ENCODE results near the gene PPM1H. TPM values are rescaled to one million over a fixed set of nuclear protein-coding genes. Genes with fewer than 3 reads are reported as not detected.

The PPM1H gene
- total RNA-seq, 2 experiments from 2014 or later: not detected

DNA sequence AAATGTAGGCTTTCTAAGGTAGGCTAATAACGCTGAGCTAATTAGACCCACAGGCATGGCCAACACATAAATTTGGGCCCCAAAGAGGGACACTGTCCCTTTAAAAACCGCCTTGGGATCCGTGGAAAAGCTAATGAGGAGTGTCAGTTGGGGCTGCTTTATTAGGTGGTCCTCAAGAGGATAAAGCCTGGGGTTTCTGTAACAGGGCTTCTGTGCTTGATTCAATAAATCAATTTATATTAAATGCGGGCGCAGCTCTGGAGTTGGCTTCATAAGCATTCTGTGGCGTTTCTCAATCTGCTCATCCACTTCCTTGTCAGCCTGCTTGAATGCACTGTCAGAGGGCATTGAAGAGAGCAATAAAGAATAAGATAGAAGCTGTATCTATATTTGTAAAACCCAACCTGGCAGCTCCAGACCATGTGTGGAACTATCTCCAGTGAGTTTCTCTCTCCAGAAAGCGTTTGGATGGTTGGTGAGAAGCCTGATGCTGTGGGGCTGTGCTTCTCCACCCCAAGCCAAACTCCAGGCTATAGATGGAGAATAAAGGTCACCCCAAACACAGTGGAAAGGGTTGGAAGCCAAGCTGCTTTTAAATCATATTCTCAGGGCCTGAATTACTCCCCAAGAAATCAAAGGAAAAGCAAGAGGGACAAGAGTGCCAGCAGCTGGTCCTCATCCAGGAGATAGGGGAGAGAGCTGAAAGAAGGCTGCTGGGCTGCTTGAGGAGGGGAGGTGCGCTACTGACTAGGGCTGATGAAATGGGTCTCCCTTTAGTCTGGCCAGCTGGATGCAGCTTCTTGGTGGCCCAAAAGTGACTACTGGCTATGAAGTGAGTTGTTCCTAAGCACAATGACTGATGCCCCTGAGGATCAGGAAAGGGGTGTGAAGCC is 222.0 kb downstream of the PPM1H start:
- Mint-ChIP-seq H3K9me3 (no peaks in the 10 kb centered on the region), H3K4me1 (ENCODE audit: low read depth) (no peaks in the 10 kb centered on the region), H3K27ac (no peak overlapping the region), H3K4me3 (no peak overlapping the region), H3K27me3 (ENCODE audit: low read depth) (no peaks in the 10 kb centered on the region), H3K36me3 (ENCODE audit: low read depth) (no peaks in the 10 kb centered on the region)
- intact Hi-C loops (cut with micrococcal nuclease): no loop called here
- CTCF ChIA-PET: interaction anchor here (1.3 kb wide), 1 partner anchor 87 kb away, joined by 4 read pairs; no protein-coding TSS in a partner anchor
- DNase-seq: no peak

DNA sequence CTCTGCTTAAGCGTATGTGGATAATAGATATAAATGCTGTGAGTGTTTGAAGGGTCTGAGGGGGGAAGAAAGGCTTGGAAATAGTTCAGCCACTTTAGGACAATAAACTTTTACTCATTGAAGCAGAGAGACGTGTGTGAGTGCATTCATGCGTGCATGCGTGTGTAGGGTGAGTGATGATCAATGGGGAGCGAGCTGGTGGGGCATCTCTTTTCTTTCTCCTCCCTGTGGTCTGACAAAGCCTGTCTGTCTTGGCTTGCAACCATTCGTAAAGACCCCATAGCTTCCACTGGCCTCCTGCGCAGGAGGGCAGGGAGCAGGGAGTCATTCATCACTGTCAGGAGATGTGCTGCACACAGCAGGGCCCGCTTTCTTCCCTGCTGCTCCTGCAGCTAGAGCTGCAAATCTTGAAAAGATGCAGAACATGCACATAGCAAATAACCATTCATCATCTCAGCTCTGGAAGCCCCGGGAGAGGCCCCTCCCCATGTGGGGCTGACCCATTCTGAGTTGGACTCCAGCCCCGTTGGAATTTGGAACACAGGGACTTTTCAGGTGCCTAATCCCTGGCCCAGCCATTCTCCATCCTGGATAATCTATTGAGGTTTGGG is 223.2 kb downstream of the PPM1H start:
- Mint-ChIP-seq H3K4me1 (ENCODE audit: low read depth) (no peaks in the 10 kb centered on the region), H3K27me3 (ENCODE audit: low read depth) (no peaks in the 10 kb centered on the region), H3K4me3 (no peak overlapping the region), H3K9me3 (no peaks in the 10 kb centered on the region), H3K27ac (no peak overlapping the region), H3K36me3 (ENCODE audit: low read depth) (no peaks in the 10 kb centered on the region)
- intact Hi-C loops (cut with micrococcal nuclease): no loop called here
- CTCF ChIA-PET: no interaction called here
- DNase-seq: no peak

- Mint-ChIP-seq H3K27ac (no peak overlapping the region), H3K4me3 (no peak overlapping the region), H3K4me1 (ENCODE audit: low read depth) (no peaks in the 10 kb centered on the region), H3K9me3 (no peaks in the 10 kb centered on the region), H3K27me3 (ENCODE audit: low read depth) (no peaks in the 10 kb centered on the region), H3K36me3 (ENCODE audit: low read depth) (no peaks in the 10 kb centered on the region)
- DNase-seq: no peak
- intact Hi-C loops (cut with micrococcal nuclease): no loop called here
- CTCF ChIA-PET: no interaction called here
Observed at GRCh38 chr12:62709311-62709710, 225.6 kb downstream of the PPM1H start.

DNA sequence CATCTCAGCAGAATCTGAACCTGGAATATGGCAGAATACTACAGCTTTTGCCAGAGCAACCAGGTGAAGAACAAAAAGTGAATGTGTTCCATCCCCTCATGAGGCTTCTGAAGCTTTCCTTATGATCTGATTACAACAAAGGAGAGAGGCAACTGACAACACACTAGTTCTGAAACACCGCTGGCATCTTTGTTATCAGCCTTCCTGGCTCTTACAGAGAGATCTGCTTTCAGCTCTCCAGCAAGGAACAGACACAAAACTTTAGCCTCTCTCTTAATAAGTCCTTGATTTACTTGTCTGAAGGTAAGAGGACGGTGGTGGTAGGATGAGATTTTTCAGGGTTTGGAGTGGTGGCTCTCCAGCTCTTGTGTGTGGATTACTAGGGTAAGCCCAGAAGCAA is 227.0 kb downstream of the PPM1H start:
- H3K9me3 Mint-ChIP-seq: no peaks in the 10 kb centered on the region
- no peaks in the 10 kb centered on the region for H3K36me3 Mint-ChIP-seq (ENCODE audit: low read depth)
- H3K4me3 Mint-ChIP-seq: no peak overlapping the region
- no peak for DNase-seq
- H3K4me1 Mint-ChIP-seq (ENCODE audit: low read depth): no peaks in the 10 kb centered on the region
- CTCF ChIA-PET: no interaction called here
- intact Hi-C loops (cut with micrococcal nuclease): no loop called here
- no peak overlapping the region for H3K27ac Mint-ChIP-seq
- H3K27me3 Mint-ChIP-seq (ENCODE audit: low read depth): no peaks in the 10 kb centered on the region

DNA sequence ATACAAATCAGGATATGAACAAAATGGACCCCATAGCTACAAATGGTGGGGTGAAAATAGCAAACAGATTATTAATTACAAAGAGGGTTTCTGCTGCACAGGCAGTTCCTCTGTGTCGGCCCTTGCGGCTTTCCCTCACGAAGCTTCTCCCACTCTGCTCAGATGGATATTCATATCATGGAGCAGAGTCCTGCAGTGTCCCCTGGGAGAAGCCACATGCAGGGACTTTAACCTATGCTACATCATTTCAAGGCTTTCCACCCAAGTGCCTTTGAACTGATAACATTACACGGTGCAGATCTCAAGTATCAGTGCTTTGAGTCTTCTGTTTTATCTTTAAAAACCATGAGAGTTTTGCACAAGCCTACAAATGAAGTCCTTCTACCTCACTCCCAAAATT is 229.1 kb downstream of the PPM1H start:
- Mint-ChIP-seq H3K9me3 (no peaks in the 10 kb centered on the region), H3K36me3 (ENCODE audit: low read depth) (no peaks in the 10 kb centered on the region), H3K27ac (no peak overlapping the region), H3K4me1 (ENCODE audit: low read depth) (no peaks in the 10 kb centered on the region), H3K4me3 (no peak overlapping the region), H3K27me3 (ENCODE audit: low read depth) (no peaks in the 10 kb centered on the region)
- CTCF ChIA-PET: no interaction called here
- intact Hi-C loops (cut with micrococcal nuclease): no loop called here
- no peak for DNase-seq

DNA sequence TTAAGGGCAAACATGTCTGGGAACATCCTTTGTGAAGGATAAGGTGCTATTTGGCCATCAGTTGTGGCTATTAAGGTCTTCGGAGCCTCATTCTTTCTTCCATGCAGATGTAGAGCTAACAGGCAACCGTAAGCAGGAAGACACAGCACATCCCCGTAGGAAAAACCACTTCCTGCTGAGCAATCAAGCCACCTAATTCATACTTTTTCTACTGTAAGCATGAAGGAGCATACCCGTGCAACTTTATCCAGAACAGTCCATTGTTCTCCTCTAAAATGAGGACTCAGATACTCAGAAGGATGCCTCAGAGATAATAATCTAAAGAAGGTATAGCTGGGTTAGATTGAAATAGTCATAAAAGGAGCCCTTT is 232.0 kb downstream of the PPM1H start:
- H3K27me3 Mint-ChIP-seq (ENCODE audit: low read depth): no peaks in the 10 kb centered on the region
- DNase-seq: no peak
- H3K4me1 Mint-ChIP-seq (ENCODE audit: low read depth): no peaks in the 10 kb centered on the region
- H3K4me3 Mint-ChIP-seq: no peak overlapping the region
- no peak overlapping the region for H3K27ac Mint-ChIP-seq
- CTCF ChIA-PET: interaction anchor here (0.6 kb wide), 1 partner anchor 1984 kb away, joined by 3 read pairs; no protein-coding TSS in a partner anchor
- H3K36me3 Mint-ChIP-seq (ENCODE audit: low read depth): no peaks in the 10 kb centered on the region
- no peaks in the 10 kb centered on the region for H3K9me3 Mint-ChIP-seq
- intact Hi-C loops (cut with micrococcal nuclease): no loop called here

DNA sequence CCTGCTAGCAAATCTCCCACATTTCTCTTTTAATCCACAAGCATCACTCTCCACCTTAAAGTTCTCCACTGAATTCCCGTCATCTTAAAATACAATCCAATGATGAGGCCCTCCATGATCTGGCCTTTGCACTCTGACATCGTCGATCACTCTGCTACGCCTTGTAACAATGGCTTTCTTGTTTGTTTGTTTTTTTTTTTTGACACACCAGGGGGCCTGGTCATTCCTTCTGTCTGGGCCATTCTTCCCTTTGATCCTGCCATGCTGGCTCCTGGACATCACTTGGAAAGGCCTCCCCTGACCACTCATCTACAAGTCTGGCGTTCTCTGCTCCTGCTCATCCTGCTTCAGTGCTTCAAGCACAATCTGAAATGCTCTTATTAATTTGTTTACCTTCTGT is 233.5 kb downstream of the PPM1H start:
- Mint-ChIP-seq H3K27ac (no peak overlapping the region), H3K4me1 (ENCODE audit: low read depth) (no peaks in the 10 kb centered on the region), H3K27me3 (ENCODE audit: low read depth) (no peaks in the 10 kb centered on the region), H3K36me3 (ENCODE audit: low read depth) (no peaks in the 10 kb centered on the region), H3K9me3 (no peaks in the 10 kb centered on the region), H3K4me3 (no peak overlapping the region)
- DNase-seq: no peak
- intact Hi-C loops (cut with micrococcal nuclease): no loop called here
- CTCF ChIA-PET: no interaction called here

- H3K27ac Mint-ChIP-seq: no peak overlapping the region
- no peak overlapping the region for H3K4me3 Mint-ChIP-seq
- H3K9me3 Mint-ChIP-seq: no peaks in the 10 kb centered on the region
- no peak for DNase-seq
- no peaks in the 10 kb centered on the region for H3K27me3 Mint-ChIP-seq (ENCODE audit: low read depth)
- CTCF ChIA-PET: interaction anchor here (0.6 kb wide), 1 partner anchor 889 kb away, joined by 3 read pairs; no protein-coding TSS in a partner anchor
- H3K36me3 Mint-ChIP-seq (ENCODE audit: low read depth): no peaks in the 10 kb centered on the region
- H3K4me1 Mint-ChIP-seq (ENCODE audit: low read depth): no peaks in the 10 kb centered on the region
- intact Hi-C loops (cut with micrococcal nuclease): no loop called here
Observed at GRCh38 chr12:62700091-62700880, 234.7 kb downstream of the PPM1H start.

- Mint-ChIP-seq H3K36me3 (ENCODE audit: low read depth) (no peaks in the 10 kb centered on the region), H3K4me3 (no peak overlapping the region), H3K27ac (no peak overlapping the region), H3K4me1 (ENCODE audit: low read depth) (no peaks in the 10 kb centered on the region), H3K27me3 (ENCODE audit: low read depth) (no peaks in the 10 kb centered on the region), H3K9me3 (no peaks in the 10 kb centered on the region)
- intact Hi-C loops (cut with micrococcal nuclease): no loop called here
- CTCF ChIA-PET: no interaction called here
- no peak for DNase-seq
Observed at GRCh38 chr12:62698701-62699101, 236.2 kb downstream of the PPM1H start.

- no peak for DNase-seq
- H3K4me1 Mint-ChIP-seq (ENCODE audit: low read depth): no peaks in the 10 kb centered on the region
- no peak overlapping the region for H3K4me3 Mint-ChIP-seq
- H3K27ac Mint-ChIP-seq: no peak overlapping the region
- no peaks in the 10 kb centered on the region for H3K27me3 Mint-ChIP-seq (ENCODE audit: low read depth)
- CTCF ChIA-PET: interaction anchor here (1.1 kb wide), 1 partner anchor 97 kb away, joined by 3 read pairs; no protein-coding TSS in a partner anchor
- intact Hi-C loops (cut with micrococcal nuclease): no loop called here
- H3K9me3 Mint-ChIP-seq: no peaks in the 10 kb centered on the region
- H3K36me3 Mint-ChIP-seq (ENCODE audit: low read depth): no peaks in the 10 kb centered on the region
Observed at GRCh38 chr12:62697893-62698292, 237.1 kb downstream of the PPM1H start.

DNA sequence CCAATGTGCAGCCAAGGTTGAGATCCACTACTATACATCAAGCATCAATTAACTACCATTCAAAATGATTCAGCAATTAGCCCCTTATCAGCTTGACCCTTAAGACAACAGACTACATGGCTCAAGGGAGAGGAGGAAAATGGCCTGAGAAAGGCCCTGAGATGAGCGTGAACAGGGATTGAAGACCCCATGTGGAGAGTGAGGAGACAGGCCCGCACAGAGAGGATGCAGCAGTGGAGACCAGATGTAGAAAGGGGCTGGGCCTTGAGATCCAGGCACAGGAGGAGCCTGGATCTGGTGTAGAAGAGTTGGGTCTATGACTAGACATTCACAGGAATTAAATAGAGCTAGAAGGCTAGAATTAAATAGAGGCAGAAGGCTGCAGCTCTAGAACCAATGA is 239.3 kb downstream of the PPM1H start:
- Mint-ChIP-seq H3K9me3 (no peaks in the 10 kb centered on the region), H3K4me3 (no peak overlapping the region), H3K4me1 (ENCODE audit: low read depth) (no peaks in the 10 kb centered on the region), H3K36me3 (ENCODE audit: low read depth) (no peaks in the 10 kb centered on the region), H3K27ac (no peak overlapping the region), H3K27me3 (ENCODE audit: low read depth) (no peaks in the 10 kb centered on the region)
- CTCF ChIA-PET: no interaction called here
- DNase-seq: no peak
- intact Hi-C loops (cut with micrococcal nuclease): no loop called here

- no peak for DNase-seq
- no peaks in the 10 kb centered on the region for H3K36me3 Mint-ChIP-seq (ENCODE audit: low read depth)
- no peaks in the 10 kb centered on the region for H3K27me3 Mint-ChIP-seq (ENCODE audit: low read depth)
- no peaks in the 10 kb centered on the region for H3K4me1 Mint-ChIP-seq (ENCODE audit: low read depth)
- no peak overlapping the region for H3K4me3 Mint-ChIP-seq
- CTCF ChIA-PET: interaction anchor here (1.1 kb wide), 1 partner anchor 119 kb away, joined by 3 read pairs; no protein-coding TSS in a partner anchor
- no peaks in the 10 kb centered on the region for H3K9me3 Mint-ChIP-seq
- H3K27ac Mint-ChIP-seq: no peak overlapping the region
- intact Hi-C loops (cut with micrococcal nuclease): no loop called here
Observed at GRCh38 chr12:62694632-62695031, 240.3 kb downstream of the PPM1H start.
